ENCODE measurements around the gene WDR7. TPM values are rescaled to one million over a fixed set of nuclear protein-coding genes. Genes with fewer than 3 reads are reported as not detected.

Gene WDR7
- total and polyA plus RNA-seq, 3 donors from 2014 or later, result 19.4 to 63.6 (median 35.9) TPM

- Histone ChIP-seq H3K27ac (no peak overlapping the region), H3K4me1 (no peaks in the 10 kb centered on the region), H3K4me3 (no peak overlapping the region), H3K36me3 (ENCODE audit: low read depth, missing control alignments) (no peaks in the 10 kb centered on the region), H3K27me3 (no peaks in the 10 kb centered on the region), H3K9me3 (no peaks in the 10 kb centered on the region)
- TF ChIP-seq POLR2A (IDR thresholded peaks at IDR 0.05), result no peak
- 85 to 87% methylated on average over 3 of the region's 3 CpGs for WGBS, 2 donors
- intact Hi-C loops (cut with DNase I; ENCODE audit: low total_unique reads), result no loop called here
- no peak for DNase-seq
Measured at GRCh38 chr18:57043241-57043640, 392.1 kb downstream of the WDR7 start.

GRCh38 chr18:57048351-57048750, 397.2 kb downstream of the WDR7 start:
- intact Hi-C loops (cut with DNase I; ENCODE audit: low total_unique reads), result no loop called here

GRCh38 chr18:57048859-57049258, 397.7 kb downstream of the WDR7 start:
- no peak for DNase-seq
- intact Hi-C loops (cut with DNase I; ENCODE audit: low total_unique reads), result no loop called here
- WGBS, 2 donors, result 17 to 65% methylated on average over 2 to 9 of the region's 9 CpGs
- Histone ChIP-seq H3K27ac (no peak overlapping the region), H3K9me3 (no peaks in the 10 kb centered on the region), H3K4me1 (no peaks in the 10 kb centered on the region), H3K4me3 (no peak overlapping the region), H3K36me3 (ENCODE audit: low read depth, missing control alignments) (no peaks in the 10 kb centered on the region), H3K27me3 (no peaks in the 10 kb centered on the region)
- TF ChIP-seq CTCF (IDR thresholded peaks at IDR 0.05) (no peak), POLR2A (IDR thresholded peaks at IDR 0.05) (no peak)

More at GRCh38 chr18:57048351-57048750, 397.2 kb downstream of the WDR7 start:
- H3K27me3 ChIP-seq, result no peaks in the 10 kb centered on the region
- TF ChIP-seq CTCF (IDR thresholded peaks at IDR 0.05) (no peak), POLR2A (IDR thresholded peaks at IDR 0.05) (no peak)
- no peaks in the 10 kb centered on the region for H3K36me3 ChIP-seq (ENCODE audit: low read depth, missing control alignments)
- H3K9me3 ChIP-seq, result no peaks in the 10 kb centered on the region
- no peak overlapping the region for H3K27ac ChIP-seq
- DNase-seq, result no peak
- WGBS, 2 donors, result 43 to 70% methylated on average over 8 to 9 of the region's 9 CpGs
- no peaks in the 10 kb centered on the region for H3K4me1 ChIP-seq
- no peak overlapping the region for H3K4me3 ChIP-seq

- intact Hi-C loops (cut with DNase I; ENCODE audit: low total_unique reads), result no loop called here
- Histone ChIP-seq H3K4me3 (no peak overlapping the region), H3K27ac (no peak overlapping the region), H3K27me3 (no peaks in the 10 kb centered on the region), H3K9me3 (no peaks in the 10 kb centered on the region), H3K36me3 (ENCODE audit: low read depth, missing control alignments) (no peaks in the 10 kb centered on the region), H3K4me1 (no peaks in the 10 kb centered on the region)
- no peak for TF ChIP-seq POLR2A (IDR thresholded peaks at IDR 0.05)
- TF ChIP-seq CTCF (IDR thresholded peaks at IDR 0.05), result no peak
- no peak for DNase-seq
- 85 to 86% methylated on average over 6 of the region's 6 CpGs for WGBS, 2 donors
Measured at GRCh38 chr18:57050310-57050949, 399.3 kb downstream of the WDR7 start.

GRCh38 chr18:57051021-57051656, 400.0 kb downstream of the WDR7 start:
- H3K4me1 ChIP-seq, result no peaks in the 10 kb centered on the region
- no peak overlapping the region for H3K4me3 ChIP-seq
- TF ChIP-seq POLR2A (IDR thresholded peaks at IDR 0.05), result no peak
- no peak for TF ChIP-seq CTCF (IDR thresholded peaks at IDR 0.05)
- DNase-seq, result no peak
- intact Hi-C loops (cut with DNase I; ENCODE audit: low total_unique reads), result no loop called here
- H3K27ac ChIP-seq, result no peak overlapping the region
- no peaks in the 10 kb centered on the region for H3K27me3 ChIP-seq
- 33 to 41% methylated on average over 3 of the region's 3 CpGs for WGBS, 2 donors
- no peaks in the 10 kb centered on the region for H3K36me3 ChIP-seq (ENCODE audit: low read depth, missing control alignments)
- H3K9me3 ChIP-seq, result no peaks in the 10 kb centered on the region

Measured in testis (tissue), 3 donors.